ENCODE data around the gene ZNF597.

ZNF597 gene

GRCh38 chr16:3443108-3444031, at the start of gene ZNF597, which contains the start of gene NAA60:
TSS of gene ZNF597 (minus strand) at chr16:3443504. CDS start at chr16:3443153, 351 bp downstream.
TSS of gene NAA60 (plus strand) at chr16:3443680. CDS start at chr16:3476228, 32,548 bp downstream.
- peak; percentile 62 for DNase-seq

- DNase-seq = no peak
Measured at GRCh38 chr16:3492356-3492755, 49.1 kb upstream of the ZNF597 start.

GRCh38 chr16:3490911-3491629, 47.8 kb upstream of the ZNF597 start:
- DNase-seq = no peak

GRCh38 chr16:3488801-3489200, 45.5 kb upstream of the ZNF597 start:
- DNase-seq = no peak

- DNase-seq = no peak
Measured at GRCh38 chr16:3487521-3488410, 44.5 kb upstream of the ZNF597 start.

- no peak for DNase-seq
Measured at GRCh38 chr16:3486506-3487215, 43.4 kb upstream of the ZNF597 start.

GRCh38 chr16:3485821-3486505, 42.7 kb upstream of the ZNF597 start:
- no peak for DNase-seq

GRCh38 chr16:3485097-3485745, 41.9 kb upstream of the ZNF597 start:
- no peak for DNase-seq

GRCh38 chr16:3484318-3485096, 41.2 kb upstream of the ZNF597 start:
- DNase-seq = no peak

GRCh38 chr16:3482659-3483241, 39.4 kb upstream of the ZNF597 start:
- no peak for DNase-seq

GRCh38 chr16:3481696-3482658, 38.7 kb upstream of the ZNF597 start:
- no peak for DNase-seq

GRCh38 chr16:3480901-3481695, 37.8 kb upstream of the ZNF597 start:
- DNase-seq = no peak

GRCh38 chr16:3479654-3480216, 36.4 kb upstream of the ZNF597 start:
- no peak for DNase-seq

GRCh38 chr16:3478242-3478925, 35.1 kb upstream of the ZNF597 start:
- DNase-seq = no peak

GRCh38 chr16:3476409-3476808, 33.1 kb upstream of the ZNF597 start:
- DNase-seq = no peak

- no peak for DNase-seq
Measured at GRCh38 chr16:3475604-3476375, 32.5 kb upstream of the ZNF597 start.
